Vein endothelial cell (primary cell): ENCODE data around the gene ARID4A. TPM values are rescaled to one million over a fixed set of nuclear protein-coding genes. Genes with fewer than 3 reads are reported as not detected.

Experiments
- small RNA-seq: library from RNA; depleted of rRNA; stranded (forward); fragments of <200 nt; gene quantifications from one replicate; pipeline ENCODE3, GENCODE V24; 2012
- total RNA-seq: library from RNA; depleted of rRNA; stranded (reverse); fragments of >200 nt; gene quantifications from 2 replicates; pipeline ENCODE4 v1.2.3, GENCODE V29; 2012

The ARID4A gene
- 11.8 and 13.6 TPM in 2 replicates for total RNA-seq

GRCh38 chr14:58298477-58299400, at the start of gene ARID4A:
Gene ARID4A (plus strand): TSS chr14:58298555. CDS start chr14:58299855, 1,300 bp downstream.

DNA sequence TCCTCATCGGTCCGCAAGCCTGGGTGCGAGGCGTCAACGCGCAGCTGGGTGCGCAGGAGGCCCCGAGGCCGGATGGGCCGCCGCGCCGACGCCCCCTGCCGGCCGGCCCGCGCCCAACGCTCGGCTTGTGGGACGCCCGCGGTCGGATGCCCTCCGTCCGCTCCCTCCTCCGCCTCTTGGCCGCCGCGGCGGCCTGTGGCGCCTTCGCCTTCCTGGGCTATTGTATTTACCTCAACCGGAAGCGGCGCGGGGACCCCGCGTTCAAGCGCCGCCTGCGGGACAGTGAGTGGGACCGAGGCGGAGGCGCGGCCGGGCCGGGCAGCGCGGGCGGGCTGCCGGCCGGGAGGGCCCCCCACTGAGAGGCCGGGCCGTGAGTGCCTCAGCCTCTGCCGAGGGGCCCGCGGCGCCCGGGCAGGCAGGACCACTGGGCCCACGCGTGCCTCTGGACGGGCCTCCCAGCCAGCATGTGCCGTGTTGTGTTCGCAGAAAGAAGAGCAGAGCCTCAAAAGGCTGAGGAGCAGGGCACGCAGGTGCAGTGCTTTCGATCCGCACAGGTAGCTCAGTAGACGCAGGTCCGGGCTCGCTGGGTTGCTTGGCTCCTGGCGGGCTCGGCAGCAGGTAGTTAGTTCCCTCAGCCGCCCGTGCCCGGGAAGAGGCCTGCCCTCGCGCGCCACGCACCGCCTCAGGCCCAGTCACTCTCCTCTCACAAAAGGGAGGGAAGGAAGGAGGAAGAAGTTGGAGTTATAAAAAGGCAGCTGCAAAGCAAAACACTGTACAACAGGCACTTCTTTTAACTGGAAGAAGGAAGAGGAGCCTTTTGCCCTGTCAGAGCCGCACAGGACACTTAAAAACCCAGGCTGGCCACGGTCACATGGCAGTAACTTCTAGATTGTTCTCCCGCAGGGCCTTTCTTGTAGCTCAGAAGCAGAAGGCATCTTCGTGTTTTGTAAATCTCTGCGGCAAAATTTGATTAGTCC, 97.7 kb downstream of the ARID4A start, which contains the start of gene TOMM20L:
Gene TOMM20L (plus strand): TSS at position 119 of the 977 bp plus-strand sequence. CDS start 28 bp downstream, at position 147.

Small RNA genes within 50 kb of the gene (small RNA-seq; reads per million reads assigned to genes)
- not detected for gene RNU6-341P

Other genes starting within 250 kb of the ARID4A start
- gene ARMH4, start 146.3 kb upstream of the ARID4A start, total RNA-seq = 1.3 and 1.6 TPM in 2 replicates
- 36.6 and 51.4 TPM in 2 replicates for gene ACTR10, start 98.4 kb upstream of the ARID4A start, total RNA-seq
- 106 and 141 TPM in 2 replicates for gene PSMA3, start 53.7 kb upstream of the ARID4A start, total RNA-seq
- gene TOMM20L, start 97.4 kb downstream of the ARID4A start, total RNA-seq = 0.65 TPM in 1 of 2 replicates, not detected in the other
- gene TIMM9, start 129.0 kb downstream of the ARID4A start, total RNA-seq = 28.4 and 30.9 TPM in 2 replicates
- 29.1 and 44.7 TPM in 2 replicates for gene KIAA0586, start 129.2 kb downstream of the ARID4A start, total RNA-seq